CD14-positive monocyte (primary cell): ENCODE data around the gene MYZAP. TPM values are rescaled to one million over a fixed set of nuclear protein-coding genes. Genes with fewer than 3 reads are reported as not detected.

Experiments
- DNase-seq, 3 donors: peaks; one replicate each; pipeline ENCODE4 v3.0.0-alpha.2; 2011 to 2022
- H2AFZ ChIP-seq: 2 replicates; pipeline ENCODE4 v1.6.0; 2012; ENCODE audit warnings: mild to moderate bottlenecking, low read depth, low read length, inconsistent platforms; ENCODE audit not compliant: insufficient read depth, poor library complexity, severe bottlenecking
- H3K27ac ChIP-seq, 2 donors: 1 replicate in 1 of 2; 2 replicates in 1 of 2; pipeline ENCODE4 v1.5.1; 2012 to 2013; ENCODE audit warnings: low read length in 2 of 2, control low read depth in 1 of 2, inconsistent platforms in 1 of 2, low read depth in 1 of 2, mild to moderate bottlenecking in 1 of 2
- H3K27me3 ChIP-seq, 2 donors: one replicate each; pipeline versions ENCODE4 v1.6.0 to v1.6.1; 2011 to 2013; ENCODE audit warnings: low read length in 2 of 2; ENCODE audit not compliant: control insufficient read depth in 2 of 2, insufficient read depth in 2 of 2
- H3K36me3 ChIP-seq, 2 donors: replicated peaks in 1 of 2; 1 replicate in 1 of 2; 2 replicates in 1 of 2; pipeline versions ENCODE4 v1.5.1 to v1.6.1; 2012 to 2013; ENCODE audit warnings: low read length in 2 of 2, control low read depth in 1 of 2, inconsistent platforms in 1 of 2, mild to moderate bottlenecking in 1 of 2; ENCODE audit not compliant: insufficient read depth in 2 of 2, control insufficient read depth in 1 of 2
- H3K4me1 ChIP-seq, 2 donors: 1 replicate in 1 of 2; 2 replicates in 1 of 2; pipeline versions ENCODE4 v1.5.1 to v1.6.1; 2012 to 2013; ENCODE audit warnings: low read length in 2 of 2, control low read depth in 1 of 2, inconsistent platforms in 1 of 2, mild to moderate bottlenecking in 1 of 2, moderate library complexity in 1 of 2; ENCODE audit not compliant: insufficient read depth in 2 of 2, control insufficient read depth in 1 of 2
- H3K4me2 ChIP-seq: replicated peaks from 2 replicates; pipeline ENCODE3; 2012; ENCODE audit warnings: low read length, moderate library complexity, mild to moderate bottlenecking; ENCODE audit not compliant: poor library complexity, severe bottlenecking; ENCODE audit errors: extremely low read depth
- H3K4me3 ChIP-seq, 3 experiments: fragments of 200-600 bp in 1 of 3; sonication (generic) in 1 of 3; replicated peaks in 1 of 3; 1 replicate in 2 of 3; 2 replicates in 1 of 3; pipeline ENCODE4 v1.5.1; 2011 to 2013; ENCODE audit warnings: low read length in 3 of 3, mild to moderate bottlenecking in 3 of 3, control low read depth in 2 of 3, low read depth in 2 of 3, inconsistent platforms in 1 of 3, moderate library complexity in 1 of 3
- H3K79me2 ChIP-seq: 2 replicates; pipeline ENCODE4 v1.6.0; 2012; ENCODE audit warnings: mild to moderate bottlenecking, control low read depth, inconsistent platforms, low read length, moderate library complexity; ENCODE audit not compliant: insufficient read depth
- H3K9ac ChIP-seq: 2 replicates; pipeline ENCODE4 v1.6.0; 2017; ENCODE audit warnings: low read length, mild to moderate bottlenecking; ENCODE audit not compliant: insufficient read depth, poor library complexity, severe bottlenecking
- H3K9me3 ChIP-seq, 2 donors: replicated peaks in 1 of 2; 1 replicate in 1 of 2; 2 replicates in 1 of 2; pipeline versions ENCODE4 v1.5.1 to v1.6.1; 2012 to 2013; ENCODE audit warnings: low read length in 2 of 2, control low read depth in 1 of 2; ENCODE audit not compliant: control insufficient read depth in 1 of 2, insufficient read depth in 1 of 2
- H4K20me1 ChIP-seq: 2 replicates; pipeline ENCODE4 v1.6.0; 2012; ENCODE audit warnings: mild to moderate bottlenecking, low read length, control low read depth, moderate library complexity; ENCODE audit not compliant: insufficient read depth
- H3K27ac Mint-ChIP-seq, 7 donors: one replicate each; pipeline ENCODE4 v1.8.0; 2020; ENCODE audit warnings: mild to moderate bottlenecking in 7 of 7, mixed read lengths in 7 of 7, moderate library complexity in 6 of 7, inconsistent platforms in 2 of 7
- H3K27me3 Mint-ChIP-seq, 3 donors: one replicate each; pipeline ENCODE4 v1.8.0; 2021 to 2022; ENCODE audit warnings: low read depth in 3 of 3, mild to moderate bottlenecking in 3 of 3, mixed read lengths in 3 of 3, moderate library complexity in 3 of 3, inconsistent platforms in 1 of 3
- H3K36me3 Mint-ChIP-seq, 2 donors: one replicate each; pipeline ENCODE4 v1.8.0; 2020; ENCODE audit warnings: mixed read lengths in 2 of 2, inconsistent platforms in 1 of 2, mild to moderate bottlenecking in 1 of 2
- H3K4me1 Mint-ChIP-seq: one replicate; pipeline ENCODE4 v1.8.0; 2020; ENCODE audit warnings: mild to moderate bottlenecking, mixed read lengths
- H3K4me3 Mint-ChIP-seq, 2 donors: one replicate each; pipeline ENCODE4 v1.8.0; 2020; ENCODE audit warnings: mild to moderate bottlenecking in 2 of 2, mixed read lengths in 2 of 2, moderate library complexity in 1 of 2
- H3K9me3 Mint-ChIP-seq, 7 donors: one replicate each; pipeline ENCODE4 v1.8.0; 2020 to 2022; ENCODE audit warnings: mixed read lengths in 7 of 7, mild to moderate bottlenecking in 6 of 7, moderate library complexity in 6 of 7, inconsistent platforms in 2 of 7
- CTCF ChIP-seq: fragments of 200-600 bp; IDR thresholded peaks from one replicate; pipeline ENCODE4 v1.8.0; 2022; ENCODE audit warnings: antibody characterized with exemption, mild to moderate bottlenecking
- WGBS: methylation state at CpG from one replicate; pipeline ENCODE4 v1.1.5; 2013; ENCODE audit warnings: missing lambda C conversion rate; ENCODE audit not compliant: insufficient coverage; 5-methylcytosine and 5-hydroxymethylcytosine counted together
- intact Hi-C, 2 donors: fragments of 100-400 bp; cut with micrococcal nuclease; formaldehyde crosslinking; loops; one replicate each; pipeline versions ENCODE4 v1.15.0 to v1.15.1; 2023
- polyA plus RNA-seq, 3 donors: library from polyadenylated mRNA; depleted of rRNA in 1 of 3; unstranded in 2 of 3; stranded (reverse) in 1 of 3; fragments of 300-500 nt in 2 of 3; fragments of >200 nt in 1 of 3; fragmentation: Illumina TruSeq in 2 of 3; gene quantifications; 1 replicate in 2 of 3; 2 replicates in 1 of 3; pipeline ENCODE4 v1.2.3, GENCODE V29; 2012 to 2021

Gene MYZAP
- polyA plus RNA-seq, 3 donors, result 0.12 to 0.13 TPM; not detected in 1

GRCh38 chr15:57708047-57708446 lies 116.3 kb downstream of the MYZAP start:
- Mint-ChIP-seq H3K27ac (no peak overlapping the region), H3K27me3 (peaks cover 0 to 3% (median 1%) of the 10 kb centered on the region in 3 donors), H3K36me3 (peaks cover 39 to 41% of the 10 kb centered on the region in 2 donors), H3K9me3 (no peaks in the 10 kb centered on the region), H3K4me3 (peak overlapping the region in 1 of 2 donors; percentile 93), H3K4me1 (peaks cover 23% of the 10 kb centered on the region)
- Histone ChIP-seq H2AFZ (no peak overlapping the region), H4K20me1 (peaks cover 5% of the 10 kb centered on the region), H3K4me1 (peaks cover 16 to 20% of the 10 kb centered on the region in 2 donors), H3K4me3 (peak overlapping the region in 1 of 3 experiments; percentile 97), H3K79me2 (peaks cover 48% of the 10 kb centered on the region), H3K27me3 (peaks cover 0 to 6% of the 10 kb centered on the region in 2 donors), H3K27ac (no peak overlapping the region), H3K9me3 (no peaks in the 10 kb centered on the region), H3K9ac (no peak overlapping the region), H3K4me2 (peak overlapping the region; percentile 97), H3K36me3 (peaks cover 39 to 44% of the 10 kb centered on the region in 2 donors)
- no peak for DNase-seq
- no peak for TF ChIP-seq CTCF
- WGBS, result no CpG with 5 or more reads among the region's 4 CpGs
- intact Hi-C loops, result no loop called here

- H3K27me3 ChIP-seq, result no peaks in the 10 kb centered on the region
- peak overlapping the region in 1 of 7 donors; percentile 65 for H3K27ac Mint-ChIP-seq
- no peak overlapping the region for H2AFZ ChIP-seq
- no peaks in the 10 kb centered on the region for H3K27me3 Mint-ChIP-seq
- no peak for DNase-seq
- H3K4me3 ChIP-seq, result no peak overlapping the region
- H3K36me3 ChIP-seq, result peaks cover 33 to 59% of the 10 kb centered on the region in 2 donors
- WGBS, result no CpG with 5 or more reads among the region's 2 CpGs
- H3K4me3 Mint-ChIP-seq, result no peak overlapping the region
- peaks cover 0 to 2% (median 0%) of the 10 kb centered on the region in 7 donors for H3K9me3 Mint-ChIP-seq
- peaks cover 5% of the 10 kb centered on the region for H4K20me1 ChIP-seq
- intact Hi-C loops, result no loop called here
- no peaks in the 10 kb centered on the region for H3K4me1 Mint-ChIP-seq
- no peaks in the 10 kb centered on the region for H3K79me2 ChIP-seq
- no peaks in the 10 kb centered on the region for H3K9me3 ChIP-seq
- H3K27ac ChIP-seq, result no peak overlapping the region
- no peaks in the 10 kb centered on the region for H3K4me1 ChIP-seq
- H3K36me3 Mint-ChIP-seq, result peaks cover 52 to 62% of the 10 kb centered on the region in 2 donors
- no peak for TF ChIP-seq CTCF
- no peak overlapping the region for H3K9ac ChIP-seq
- no peak overlapping the region for H3K4me2 ChIP-seq
Measured at GRCh38 chr15:57718309-57718708, 126.6 kb downstream of the MYZAP start.
